Measurements from ENCODE around the gene WWOX.
A peak's percentile ranks its signal among the peaks of the same experiment; 100 is the strongest.
"Not testable (repeated sequence)": the region's sequence is repeated elsewhere in the genome, so short reads cannot be mapped to it uniquely, and the experiment has no call there.

Gene WWOX

DNA sequence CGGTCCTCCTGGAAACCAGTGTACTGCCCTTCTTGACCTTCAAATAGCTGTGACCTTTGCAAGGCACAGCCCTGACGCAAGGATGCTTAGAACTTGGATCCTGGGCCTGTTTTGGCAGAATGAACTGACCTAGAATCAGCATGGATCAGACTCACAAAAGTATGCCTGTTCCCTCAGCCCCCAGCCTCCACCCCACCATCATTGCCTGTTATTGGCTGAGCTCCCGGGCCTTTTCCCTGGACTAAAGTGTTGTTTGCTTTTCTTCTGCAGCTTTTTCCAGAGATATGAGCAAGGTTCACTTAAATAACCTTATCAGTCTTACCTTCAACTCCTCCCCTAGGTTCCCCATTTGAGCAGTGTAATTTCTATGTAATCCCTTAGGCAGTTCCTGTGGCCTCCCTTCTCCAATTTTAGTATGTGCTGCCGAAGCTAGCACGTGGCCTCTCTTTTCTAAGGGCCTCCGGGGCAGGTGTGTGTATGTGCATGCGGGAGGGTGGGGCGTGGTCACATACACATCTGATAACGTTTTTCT is 1153.7 kb downstream of the WWOX start:
- DNase-seq: peak in 10 of 51 donors; percentile 5 to 44 (median 8)

GRCh38 chr16:79257953-79258490 is 1158.6 kb downstream of the WWOX start:
- no peak for DNase-seq

DNA sequence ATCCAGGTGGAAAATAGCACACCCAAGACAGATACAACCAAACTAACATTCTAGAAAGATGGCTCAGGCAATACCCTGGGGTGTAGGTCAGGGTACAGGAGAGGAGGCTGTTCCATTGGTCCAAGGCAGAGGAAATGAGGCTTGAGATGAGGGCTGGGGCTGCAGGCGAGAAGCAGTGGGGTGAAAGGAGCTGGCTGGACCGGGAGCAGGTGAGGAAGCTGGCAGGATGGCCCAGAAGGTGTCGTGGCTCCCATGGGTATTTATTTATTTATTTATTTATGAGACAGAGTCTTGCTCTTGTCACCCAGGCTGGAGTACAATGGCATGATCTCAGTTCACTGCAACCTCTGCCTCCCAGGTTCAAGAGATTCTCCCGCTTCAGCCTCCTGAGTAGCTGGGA is 1161.4 kb downstream of the WWOX start:
- DNase-seq: not testable (repeated sequence)

- DNase-seq: peak in 16 of 51 donors; percentile 3 to 49 (median 12)
Observed at GRCh38 chr16:79261481-79261940, 1162.1 kb downstream of the WWOX start.

DNA sequence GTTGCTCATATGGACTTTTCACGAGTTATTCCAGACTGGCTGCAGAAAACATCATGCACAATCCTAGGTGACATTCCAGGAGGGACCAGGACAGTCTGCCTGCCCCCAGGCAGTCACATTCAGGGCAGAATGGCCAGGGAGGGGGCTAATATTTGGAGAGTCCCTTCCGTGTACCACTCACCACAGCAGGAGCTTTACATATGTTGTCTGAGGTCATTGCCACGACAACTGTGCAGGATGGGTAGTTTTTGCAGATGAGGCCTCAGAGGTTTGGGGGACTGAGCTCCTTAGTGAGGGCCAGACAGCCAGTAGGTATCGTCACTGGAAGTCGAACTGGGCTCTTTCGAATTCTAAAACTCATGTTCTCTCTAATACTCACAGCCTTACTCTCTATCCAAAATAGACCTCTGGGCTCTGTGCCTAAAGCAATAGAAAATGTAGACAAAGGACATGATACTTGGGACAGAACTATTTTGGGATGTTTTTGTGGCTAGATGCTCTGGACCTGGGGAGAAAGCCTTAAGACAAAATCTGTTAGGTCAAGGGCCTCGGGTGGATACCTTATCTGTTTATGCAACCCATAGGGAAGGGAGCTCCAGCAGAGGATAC is 1162.6 kb downstream of the WWOX start:
- no peak for DNase-seq
